ENCODE measurements around the gene IFI27.

IFI27 gene

GRCh38 chr14:94112513-94113063 lies 2.1 kb downstream of the IFI27 start:
- no peak for DNase-seq
- Histone ChIP-seq H3K79me2 (ENCODE audit: low read length) (no peaks in the 10 kb centered on the region), H3K9me3 (replicated peaks; ENCODE audit: insufficient read depth, low read length) (no peaks in the 10 kb centered on the region), H2AFZ (ENCODE audit: low read length) (no peak overlapping the region), H3F3A (ENCODE audit: insufficient read depth, low read length) (no peaks in the 10 kb centered on the region), H3K4me3 (ENCODE audit: low read length) (no peak overlapping the region), H3K36me3 (replicated peaks; ENCODE audit: insufficient read depth, low read length) (no peaks in the 10 kb centered on the region), H3K27ac (ENCODE audit: low read length) (no peak overlapping the region), H3K27me3 (replicated peaks; ENCODE audit: insufficient read depth, low read length) (no peaks in the 10 kb centered on the region), H3K4me1 (ENCODE audit: low read length) (no peaks in the 10 kb centered on the region), H4K20me1 (ENCODE audit: insufficient read depth, low read length) (no peaks in the 10 kb centered on the region), H3K9me2 (replicated peaks; ENCODE audit: insufficient read depth, low read length) (no peaks in the 10 kb centered on the region), H3K9ac (ENCODE audit: low read length) (no peak overlapping the region), H3K4me2 (ENCODE audit: low read depth, low read length) (no peak overlapping the region)
- TF ChIP-seq EZH2 (optimal IDR thresholded peaks at IDR 0.05; ENCODE audit: low read depth, low read length): no peak
- TF ChIP-seq, protein P1, sequence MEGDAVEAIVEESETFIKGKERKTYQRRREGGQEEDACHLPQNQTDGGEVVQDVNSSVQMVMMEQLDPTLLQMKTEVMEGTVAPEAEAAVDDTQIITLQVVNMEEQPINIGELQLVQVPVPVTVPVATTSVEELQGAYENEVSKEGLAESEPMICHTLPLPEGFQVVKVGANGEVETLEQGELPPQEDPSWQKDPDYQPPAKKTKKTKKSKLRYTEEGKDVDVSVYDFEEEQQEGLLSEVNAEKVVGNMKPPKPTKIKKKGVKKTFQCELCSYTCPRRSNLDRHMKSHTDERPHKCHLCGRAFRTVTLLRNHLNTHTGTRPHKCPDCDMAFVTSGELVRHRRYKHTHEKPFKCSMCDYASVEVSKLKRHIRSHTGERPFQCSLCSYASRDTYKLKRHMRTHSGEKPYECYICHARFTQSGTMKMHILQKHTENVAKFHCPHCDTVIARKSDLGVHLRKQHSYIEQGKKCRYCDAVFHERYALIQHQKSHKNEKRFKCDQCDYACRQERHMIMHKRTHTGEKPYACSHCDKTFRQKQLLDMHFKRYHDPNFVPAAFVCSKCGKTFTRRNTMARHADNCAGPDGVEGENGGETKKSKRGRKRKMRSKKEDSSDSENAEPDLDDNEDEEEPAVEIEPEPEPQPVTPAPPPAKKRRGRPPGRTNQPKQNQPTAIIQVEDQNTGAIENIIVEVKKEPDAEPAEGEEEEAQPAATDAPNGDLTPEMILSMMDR (IDR thresholded peaks at IDR 0.05; ENCODE audit: low read length): no peak
- TF ChIP-seq EZH2phosphoT487 (IDR thresholded peaks at IDR 0.05; ENCODE audit: low read length): no peak

DNA sequence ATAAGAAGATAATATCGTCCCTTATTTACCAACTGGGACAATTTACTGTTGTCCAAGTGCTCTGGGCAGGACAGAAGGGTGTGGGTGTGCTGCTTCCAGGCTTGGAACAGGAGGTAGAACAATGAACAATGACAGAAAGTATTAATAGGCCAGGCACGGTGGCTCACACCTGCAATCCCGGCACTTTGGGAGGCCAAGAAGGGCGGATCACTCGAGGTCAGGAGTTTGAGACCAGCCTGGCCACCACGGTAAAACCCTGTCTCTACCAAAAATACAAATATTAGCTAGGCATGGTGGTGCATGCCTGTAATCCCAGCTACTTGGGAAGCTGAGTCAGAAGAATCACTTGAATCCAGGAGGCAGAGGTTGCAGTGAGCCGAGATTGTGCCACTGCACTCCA lies 2.5 kb downstream of the IFI27 start:
- no peak overlapping the region for H3K4me2 ChIP-seq (ENCODE audit: low read depth, low read length)
- H3K9me2 ChIP-seq (replicated peaks; ENCODE audit: insufficient read depth, low read length): no peaks in the 10 kb centered on the region
- TF ChIP-seq, protein P1 (IDR thresholded peaks at IDR 0.05; ENCODE audit: low read length): no peak
- TF ChIP-seq EZH2 (optimal IDR thresholded peaks at IDR 0.05; ENCODE audit: low read depth, low read length) (no peak), EZH2phosphoT487 (IDR thresholded peaks at IDR 0.05; ENCODE audit: low read length) (no peak)
- no peaks in the 10 kb centered on the region for H3K9me3 ChIP-seq (replicated peaks; ENCODE audit: insufficient read depth, low read length)
- no peaks in the 10 kb centered on the region for H3K36me3 ChIP-seq (replicated peaks; ENCODE audit: insufficient read depth, low read length)
- H3K4me3 ChIP-seq (ENCODE audit: low read length): no peak overlapping the region
- H2AFZ ChIP-seq (ENCODE audit: low read length): no peak overlapping the region
- H3K9ac ChIP-seq (ENCODE audit: low read length): no peak overlapping the region
- no peaks in the 10 kb centered on the region for H3K79me2 ChIP-seq (ENCODE audit: low read length)
- H4K20me1 ChIP-seq (ENCODE audit: insufficient read depth, low read length): no peaks in the 10 kb centered on the region
- no peak overlapping the region for H3K27ac ChIP-seq (ENCODE audit: low read length)
- H3K4me1 ChIP-seq (ENCODE audit: low read length): no peaks in the 10 kb centered on the region
- no peak for DNase-seq
- H3K27me3 ChIP-seq (replicated peaks; ENCODE audit: insufficient read depth, low read length): no peaks in the 10 kb centered on the region
- no peaks in the 10 kb centered on the region for H3F3A ChIP-seq (ENCODE audit: insufficient read depth, low read length)

DNA sequence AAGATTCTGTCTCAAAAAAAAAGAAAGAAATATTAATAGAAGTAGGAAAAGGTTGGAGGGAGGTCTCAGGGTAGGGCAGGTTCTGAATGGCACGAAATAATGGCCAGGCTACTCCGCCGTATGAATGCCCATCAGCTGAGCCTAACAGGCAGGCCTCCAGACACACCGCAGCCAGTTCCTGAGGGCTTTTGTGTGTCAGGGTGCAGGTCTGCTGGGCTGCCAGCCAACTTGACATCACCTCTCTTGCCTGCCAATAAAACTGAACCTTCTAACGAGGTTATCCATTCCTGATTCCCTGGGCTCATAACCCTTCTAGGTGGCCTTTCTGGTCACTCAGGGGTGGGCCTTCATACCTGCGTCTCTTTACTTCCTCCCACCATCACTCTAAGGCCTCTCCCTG lies 3.0 kb downstream of the IFI27 start:
- DNase-seq: no peak
- no peak for TF ChIP-seq EZH2phosphoT487 (IDR thresholded peaks at IDR 0.05; ENCODE audit: low read length)
- no peak for TF ChIP-seq EZH2 (optimal IDR thresholded peaks at IDR 0.05; ENCODE audit: low read depth, low read length)
- no peaks in the 10 kb centered on the region for H3K27me3 ChIP-seq (replicated peaks; ENCODE audit: insufficient read depth, low read length)
- H2AFZ ChIP-seq (ENCODE audit: low read length): no peak overlapping the region
- no peaks in the 10 kb centered on the region for H3K4me1 ChIP-seq (ENCODE audit: low read length)
- H3K36me3 ChIP-seq (replicated peaks; ENCODE audit: insufficient read depth, low read length): no peaks in the 10 kb centered on the region
- H3K4me2 ChIP-seq (ENCODE audit: low read depth, low read length): no peak overlapping the region
- no peaks in the 10 kb centered on the region for H4K20me1 ChIP-seq (ENCODE audit: insufficient read depth, low read length)
- H3F3A ChIP-seq (ENCODE audit: insufficient read depth, low read length): no peaks in the 10 kb centered on the region
- H3K9ac ChIP-seq (ENCODE audit: low read length): no peak overlapping the region
- H3K9me2 ChIP-seq (replicated peaks; ENCODE audit: insufficient read depth, low read length): no peaks in the 10 kb centered on the region
- no peak overlapping the region for H3K27ac ChIP-seq (ENCODE audit: low read length)
- H3K4me3 ChIP-seq (ENCODE audit: low read length): no peak overlapping the region
- no peaks in the 10 kb centered on the region for H3K79me2 ChIP-seq (ENCODE audit: low read length)
- H3K9me3 ChIP-seq (replicated peaks; ENCODE audit: insufficient read depth, low read length): no peaks in the 10 kb centered on the region

GRCh38 chr14:94113908-94114588 lies 3.5 kb downstream of the IFI27 start:
- no peak for TF ChIP-seq EZH2 (optimal IDR thresholded peaks at IDR 0.05; ENCODE audit: low read depth, low read length)
- TF ChIP-seq, protein P1 (IDR thresholded peaks at IDR 0.05; ENCODE audit: low read length): no peak
- no peak for TF ChIP-seq EZH2phosphoT487 (IDR thresholded peaks at IDR 0.05; ENCODE audit: low read length)
- H2AFZ ChIP-seq (ENCODE audit: low read length): no peak overlapping the region
- no peaks in the 10 kb centered on the region for H3K79me2 ChIP-seq (ENCODE audit: low read length)
- H3K4me2 ChIP-seq (ENCODE audit: low read depth, low read length): no peak overlapping the region
- H3K27me3 ChIP-seq (replicated peaks; ENCODE audit: insufficient read depth, low read length): no peaks in the 10 kb centered on the region
- H3F3A ChIP-seq (ENCODE audit: insufficient read depth, low read length): no peaks in the 10 kb centered on the region
- H3K36me3 ChIP-seq (replicated peaks; ENCODE audit: insufficient read depth, low read length): no peaks in the 10 kb centered on the region
- H3K4me1 ChIP-seq (ENCODE audit: low read length): no peaks in the 10 kb centered on the region
- no peak overlapping the region for H3K4me3 ChIP-seq (ENCODE audit: low read length)
- H3K9me3 ChIP-seq (replicated peaks; ENCODE audit: insufficient read depth, low read length): no peaks in the 10 kb centered on the region
- no peak overlapping the region for H3K9ac ChIP-seq (ENCODE audit: low read length)
- H4K20me1 ChIP-seq (ENCODE audit: insufficient read depth, low read length): no peaks in the 10 kb centered on the region
- DNase-seq: no peak
- no peak overlapping the region for H3K27ac ChIP-seq (ENCODE audit: low read length)
- no peaks in the 10 kb centered on the region for H3K9me2 ChIP-seq (replicated peaks; ENCODE audit: insufficient read depth, low read length)
